Fibroblast of lung (primary cell): Measurements from ENCODE around the gene RIN3. TPM values are rescaled to one million over a fixed set of nuclear protein-coding genes. Genes with fewer than 3 reads are reported as not detected.

Source experiments
- DNase-seq, 2 donors: peaks; one replicate each; pipeline versions ENCODE4 v3.0.0 to v3.0.0-alpha.2; 2010; ENCODE audit warnings: low read depth in 2 of 2
- H2AFZ ChIP-seq: 2 replicates; pipeline ENCODE4 v1.5.1; 2012; ENCODE audit warnings: low read length, control low read depth, inconsistent platforms
- H3K27ac ChIP-seq: 2 replicates; pipeline ENCODE4 v1.5.1; 2011; ENCODE audit warnings: low read length, control low read depth; ENCODE audit not compliant: insufficient read depth
- H3K27me3 ChIP-seq: 2 replicates; pipeline ENCODE4 v1.5.1; 2011; ENCODE audit warnings: mild to moderate bottlenecking, low read length; ENCODE audit not compliant: control insufficient read depth, insufficient read depth
- H3K36me3 ChIP-seq: 2 replicates; pipeline ENCODE4 v1.5.1; 2011; ENCODE audit warnings: low read length; ENCODE audit not compliant: control insufficient read depth, insufficient read depth
- H3K4me1 ChIP-seq: 2 replicates; pipeline ENCODE4 v1.5.1; 2011; ENCODE audit warnings: low read length; ENCODE audit not compliant: control insufficient read depth, insufficient read depth; ENCODE audit errors: extremely low read depth
- H3K4me2 ChIP-seq: 2 replicates; pipeline ENCODE4 v1.5.1; 2011; ENCODE audit warnings: low read length, control low read depth; ENCODE audit not compliant: insufficient read depth; ENCODE audit errors: extremely low read depth
- H3K4me3 ChIP-seq, 4 experiments: fragments of 200-600 bp in 1 of 4; sonication (generic) in 1 of 4; replicated peaks in 1 of 4; 2 replicates each; pipeline ENCODE4 v1.5.1; 2011 to 2016; ENCODE audit warnings: low read length in 4 of 4, low read depth in 3 of 4, mild to moderate bottlenecking in 3 of 4, control low read depth in 2 of 4, inconsistent platforms in 1 of 4, mixed read lengths in 1 of 4; ENCODE audit not compliant: insufficient read depth in 1 of 4; ENCODE audit errors: control extremely low read depth in 1 of 4
- H3K79me2 ChIP-seq: 2 replicates; pipeline ENCODE4 v1.5.1; 2012; ENCODE audit warnings: mild to moderate bottlenecking, low read length, inconsistent platforms; ENCODE audit not compliant: control insufficient read depth, insufficient read depth
- H3K9ac ChIP-seq: 2 replicates; pipeline ENCODE4 v1.5.1; 2011; ENCODE audit warnings: mild to moderate bottlenecking, low read length, control low read depth; ENCODE audit not compliant: insufficient read depth
- H3K9me3 ChIP-seq: 2 replicates; pipeline ENCODE4 v1.5.1; 2012; ENCODE audit warnings: low read depth, low read length; ENCODE audit not compliant: control insufficient read depth, insufficient read depth
- H4K20me1 ChIP-seq: 2 replicates; pipeline ENCODE4 v1.5.1; 2011; ENCODE audit warnings: low read length; ENCODE audit not compliant: control insufficient read depth, insufficient read depth; ENCODE audit errors: extremely low read depth
- EZH2 ChIP-seq: IDR thresholded peaks from 2 replicates; pipeline ENCODE4 v1.5.1; 2012; ENCODE audit warnings: low read length, control low read depth, mild to moderate bottlenecking; ENCODE audit errors: missing control alignments
- polyA plus RNA-seq, 2 donors: library from polyadenylated mRNA; depleted of rRNA in 1 of 2; stranded (reverse) in 1 of 2; unstranded in 1 of 2; fragments of >200 nt; gene quantifications; 2 replicates each; pipeline ENCODE4 v1.2.1, GENCODE V29; 2011 to 2012; ENCODE audit warnings: missing spikeins in 1 of 2
- total RNA-seq: library from RNA; depleted of rRNA; stranded (reverse); fragments of >200 nt; gene quantifications from 2 replicates; pipeline ENCODE4 v1.2.1, GENCODE V29; 2014
- TF ChIP-seq, protein P1 (sequence below), 2 donors: IDR thresholded peaks in 1 of 2; conservative IDR thresholded peaks in 1 of 2; 1 replicate in 1 of 2; 2 replicates in 1 of 2; pipeline ENCODE4 v1.5.1; 2011 to 2012; ENCODE audit warnings: low read length in 2 of 2, control low read depth in 1 of 2, inconsistent platforms in 1 of 2, low read depth in 1 of 2, mild to moderate bottlenecking in 1 of 2

Gene RIN3
- total and polyA plus RNA-seq, 2 donors (not counting 1 experiment from before 2014, with no cell fraction given) = 8.9 to 9.2 TPM

DNA sequence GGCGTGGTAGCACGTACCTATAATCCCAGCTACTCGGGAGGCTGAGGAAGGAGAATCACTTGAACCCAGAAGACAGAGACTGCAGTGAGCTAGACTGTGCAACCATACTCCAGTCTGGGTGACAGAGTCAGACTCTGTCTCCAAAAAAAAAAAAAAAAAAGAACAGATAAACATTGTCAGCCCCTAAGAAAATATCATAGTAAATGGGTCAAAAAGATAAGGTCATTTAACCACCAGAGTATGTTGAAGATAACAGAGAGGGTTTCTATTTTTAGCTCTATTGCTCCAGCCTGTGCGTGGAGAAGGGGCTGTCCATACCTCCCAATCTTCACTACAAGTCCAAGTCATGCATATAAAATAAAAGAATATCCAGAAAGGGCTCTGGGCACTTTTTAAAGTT lies 219.4 kb downstream of the RIN3 start:
- Histone ChIP-seq H3K79me2 (no peaks in the 10 kb centered on the region), H3K36me3 (no peaks in the 10 kb centered on the region), H3K4me2 (no peak overlapping the region), H3K27ac (no peak overlapping the region), H3K4me1 (peaks cover 6% of the 10 kb centered on the region), H3K9me3 (no peaks in the 10 kb centered on the region), H2AFZ (no peak overlapping the region), H3K9ac (no peak overlapping the region), H4K20me1 (no peaks in the 10 kb centered on the region), H3K27me3 (no peaks in the 10 kb centered on the region), H3K4me3 (no peak overlapping the region)
- DNase-seq = no peak
- TF ChIP-seq, protein P1, sequence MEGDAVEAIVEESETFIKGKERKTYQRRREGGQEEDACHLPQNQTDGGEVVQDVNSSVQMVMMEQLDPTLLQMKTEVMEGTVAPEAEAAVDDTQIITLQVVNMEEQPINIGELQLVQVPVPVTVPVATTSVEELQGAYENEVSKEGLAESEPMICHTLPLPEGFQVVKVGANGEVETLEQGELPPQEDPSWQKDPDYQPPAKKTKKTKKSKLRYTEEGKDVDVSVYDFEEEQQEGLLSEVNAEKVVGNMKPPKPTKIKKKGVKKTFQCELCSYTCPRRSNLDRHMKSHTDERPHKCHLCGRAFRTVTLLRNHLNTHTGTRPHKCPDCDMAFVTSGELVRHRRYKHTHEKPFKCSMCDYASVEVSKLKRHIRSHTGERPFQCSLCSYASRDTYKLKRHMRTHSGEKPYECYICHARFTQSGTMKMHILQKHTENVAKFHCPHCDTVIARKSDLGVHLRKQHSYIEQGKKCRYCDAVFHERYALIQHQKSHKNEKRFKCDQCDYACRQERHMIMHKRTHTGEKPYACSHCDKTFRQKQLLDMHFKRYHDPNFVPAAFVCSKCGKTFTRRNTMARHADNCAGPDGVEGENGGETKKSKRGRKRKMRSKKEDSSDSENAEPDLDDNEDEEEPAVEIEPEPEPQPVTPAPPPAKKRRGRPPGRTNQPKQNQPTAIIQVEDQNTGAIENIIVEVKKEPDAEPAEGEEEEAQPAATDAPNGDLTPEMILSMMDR (conservative IDR thresholded peaks at IDR 0.05 in 1 of 2, IDR thresholded peaks at IDR 0.05 in 1 of 2; ENCODE audit: low read depth in 1 of 2, low read length in 2 of 2) = no peak
- no peak for TF ChIP-seq EZH2

DNA sequence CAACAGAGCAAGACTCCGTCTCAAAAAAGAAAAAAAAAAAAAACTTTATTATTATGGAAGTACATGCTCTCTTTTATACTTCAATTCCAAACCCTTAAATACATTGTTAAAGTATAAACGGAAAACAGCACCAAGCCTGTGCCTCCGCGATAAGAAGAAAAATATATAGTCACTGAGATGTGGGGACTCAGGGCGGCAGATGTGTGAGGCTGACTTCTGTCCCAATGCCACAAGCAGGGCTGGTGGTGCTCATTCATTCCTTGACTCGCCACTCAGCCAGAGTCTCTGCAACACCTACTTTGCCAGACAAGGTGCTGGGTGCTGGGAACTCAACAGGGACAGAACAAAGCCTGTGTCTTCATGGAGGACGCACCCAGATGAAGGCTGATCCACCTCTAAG lies 221.0 kb downstream of the RIN3 start:
- no peak for TF ChIP-seq EZH2
- TF ChIP-seq, protein P1 (conservative IDR thresholded peaks at IDR 0.05 in 1 of 2, IDR thresholded peaks at IDR 0.05 in 1 of 2; ENCODE audit: low read depth in 1 of 2, low read length in 2 of 2) = no peak
- H4K20me1 ChIP-seq = no peaks in the 10 kb centered on the region
- peaks cover 3% of the 10 kb centered on the region for H3K4me1 ChIP-seq
- no peak overlapping the region for H3K4me3 ChIP-seq
- H3K79me2 ChIP-seq = no peaks in the 10 kb centered on the region
- DNase-seq = no peak
- H3K9ac ChIP-seq = no peak overlapping the region
- no peaks in the 10 kb centered on the region for H3K27me3 ChIP-seq
- no peaks in the 10 kb centered on the region for H3K9me3 ChIP-seq
- no peaks in the 10 kb centered on the region for H3K36me3 ChIP-seq
- no peak overlapping the region for H3K27ac ChIP-seq
- no peak overlapping the region for H3K4me2 ChIP-seq
- H2AFZ ChIP-seq = no peak overlapping the region

DNA sequence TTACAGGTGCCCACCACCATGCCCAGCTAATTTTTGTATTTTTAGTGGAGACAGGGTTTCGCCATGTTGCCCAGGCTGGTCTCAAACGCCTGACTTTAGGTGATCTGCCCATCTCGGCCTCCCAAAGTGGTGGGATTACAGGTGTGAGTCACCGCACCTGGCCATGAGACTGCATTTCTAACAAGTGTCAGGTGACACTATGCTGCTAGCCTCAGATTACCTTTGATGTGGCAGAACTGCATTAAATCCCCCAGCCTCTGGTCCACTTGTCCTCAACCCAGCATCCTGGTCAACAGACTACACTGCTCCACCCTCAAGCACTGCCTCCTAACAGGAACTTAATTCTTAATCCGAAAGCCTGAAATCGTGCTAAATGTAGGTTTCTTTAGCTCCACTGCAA lies 221.8 kb downstream of the RIN3 start:
- no peak for TF ChIP-seq EZH2
- TF ChIP-seq, protein P1 (conservative IDR thresholded peaks at IDR 0.05 in 1 of 2, IDR thresholded peaks at IDR 0.05 in 1 of 2; ENCODE audit: low read depth in 1 of 2, low read length in 2 of 2) = no peak
- Histone ChIP-seq H3K79me2 (no peaks in the 10 kb centered on the region), H3K27me3 (no peaks in the 10 kb centered on the region), H2AFZ (no peak overlapping the region), H3K4me3 (no peak overlapping the region), H3K4me2 (no peak overlapping the region), H3K36me3 (no peaks in the 10 kb centered on the region), H3K27ac (no peak overlapping the region), H3K9ac (no peak overlapping the region), H3K4me1 (peaks cover under 1% of the 10 kb centered on the region), H3K9me3 (no peaks in the 10 kb centered on the region), H4K20me1 (no peaks in the 10 kb centered on the region)
- DNase-seq = no peak
